ENCODE data around the gene BARHL1.
A peak's percentile ranks its signal among the peaks of the same experiment; 100 is the strongest.

GRCh38 chr9:132586830-132587591 is 4.6 kb downstream of the BARHL1 start:
- TF ChIP-seq CTCF (conservative IDR thresholded peaks at IDR 0.05 in 1 of 2, IDR thresholded peaks at IDR 0.05 in 1 of 2; ENCODE audit: low read depth in 1 of 2, low read length in 2 of 2), result no peak
- peak; percentile 91 for TF ChIP-seq EZH2 (IDR thresholded peaks at IDR 0.05; ENCODE audit: low read length, missing control alignments)

Data from fibroblast of lung (primary cell).